A549 (cell line): ENCODE measurements around the gene CHST13. TPM values are rescaled to one million over a fixed set of nuclear protein-coding genes. Genes with fewer than 3 reads are reported as not detected.
A peak's percentile ranks its signal among the peaks of the same experiment; 100 is the strongest.

Experiments
- ATAC-seq, 2 experiments: fragments of 200-7000 bp in 1 of 2; fragments of >200 bp in 1 of 2; cut with Nextera tagmentation in 1 of 2; cut with Tn5 transposase in 1 of 2; 3 replicates each; pipeline versions ENCODE4 v1.8.0 to v1.9.1; 2018 to 2020; ENCODE audit warnings: mild to moderate bottlenecking in 1 of 2, moderate library complexity in 1 of 2
- CTCF ChIA-PET: fragments of 300-600 bp; sonication (Branson Sonifier 250); formaldehyde crosslinking; extraction: SDS; loops from one replicate; lab custom pipeline; 2021; ENCODE audit warnings: antibody characterized with exemption, inconsistent platforms; lab: Yijun Ruan, JAX
- POLR2A ChIA-PET: fragments of 350-600 bp; formaldehyde crosslinking; extraction: SDS; loops from one replicate; lab custom pipeline; 2021; ENCODE audit warnings: antibody characterized with exemption, inconsistent platforms; lab: Yijun Ruan, JAX
- DNase-seq, 2 experiments: peaks; one replicate each; pipeline versions ENCODE4 v3.0.0 to v3.0.0-alpha.2; 2011 to 2016; ENCODE audit warnings: low read depth in 1 of 2, low spot score in 1 of 2
- FAIRE-seq: peaks from 2 replicates; lab custom pipeline; 2011; peaks lifted over from hg19 to GRCh38; lab: Jason Lieb, UNC
- H3K27ac ChIP-seq, 2 experiments: fragments of >200 bp; sonication (Bioruptor Twin); formaldehyde crosslinking; 3 replicates each; pipeline ENCODE4 v1.5.1; 2016 to 2017
- H3K4me1 ChIP-seq: fragments of >200 bp; sonication (Bioruptor Twin); formaldehyde crosslinking; 3 replicates; pipeline ENCODE4 v1.6.1; 2016
- H3K4me2 ChIP-seq: fragments of >200 bp; sonication (Bioruptor Twin); formaldehyde crosslinking; 3 replicates; pipeline ENCODE4 v1.6.1; 2016
- H3K4me3 ChIP-seq: fragments of >200 bp; sonication (Bioruptor Twin); formaldehyde crosslinking; 3 replicates; pipeline ENCODE4 v1.5.1; 2016
- H3K9me3 ChIP-seq: fragments of >200 bp; sonication (Bioruptor Twin); formaldehyde crosslinking; 3 replicates; pipeline ENCODE4 v1.6.1; 2016
- ATOH8 ChIP-seq: fragments of 250-450 bp; sonication (Bioruptor Pico); IDR thresholded peaks from 2 replicates; pipeline ENCODE4 v1.5.0; 2020; ENCODE audit warnings: low read depth, mild to moderate bottlenecking, moderate library complexity
- BCL3 ChIP-seq: fragments of >200 bp; sonication (Bioruptor Twin); formaldehyde crosslinking; IDR thresholded peaks from 3 replicates; pipeline ENCODE4 v1.6.1; 2016
- BHLHE40 ChIP-seq: IDR thresholded peaks from 2 replicates; pipeline ENCODE4 v1.6.1; 2012; ENCODE audit warnings: low read depth, low read length, inconsistent platforms
- CTCF ChIP-seq: fragments of >200 bp; sonication (Bioruptor Twin); formaldehyde crosslinking; IDR thresholded peaks from 3 replicates; pipeline ENCODE4 v1.5.1; 2016
- EHF ChIP-seq: fragments of 250-450 bp; sonication (Bioruptor Pico); IDR thresholded peaks from 2 replicates; pipeline ENCODE4 v1.5.0; 2020; ENCODE audit warnings: mild to moderate bottlenecking
- ELK1 ChIP-seq: fragments of 150-350 bp; IDR thresholded peaks from 2 replicates; pipeline ENCODE4 v1.6.1; 2014; ENCODE audit warnings: low read depth, mild to moderate bottlenecking, low read length
- EP300 ChIP-seq, 2 experiments: fragments of >200 bp; sonication (Bioruptor Twin); formaldehyde crosslinking; IDR thresholded peaks; 2 replicates in 1 of 2; 3 replicates in 1 of 2; pipeline ENCODE4 v1.6.1; 2016 to 2017
- FOSB ChIP-seq: fragments of 250-450 bp; sonication (Bioruptor Pico); IDR thresholded peaks from 2 replicates; pipeline ENCODE4 v1.5.0; 2020; ENCODE audit warnings: mild to moderate bottlenecking, moderate library complexity
- GATA3 ChIP-seq: IDR thresholded peaks from 2 replicates; pipeline ENCODE4 v1.6.1; 2012; ENCODE audit warnings: borderline replicate concordance
- HOXB13 ChIP-seq: fragments of 250-450 bp; sonication (Bioruptor Pico); IDR thresholded peaks from 2 replicates; pipeline ENCODE4 v1.5.0; 2020; ENCODE audit warnings: low read depth, mild to moderate bottlenecking, moderate library complexity
- HOXB5 ChIP-seq: fragments of 250-450 bp; sonication (Bioruptor Pico); IDR thresholded peaks from 2 replicates; pipeline ENCODE4 v1.5.0; 2020; ENCODE audit warnings: mild to moderate bottlenecking, moderate library complexity
- KDM1A ChIP-seq: fragments of 200-600 bp; sonication (generic); IDR thresholded peaks from 2 replicates; pipeline ENCODE4 v1.6.1; 2016; ENCODE audit warnings: low read depth, mild to moderate bottlenecking
- KDM5A ChIP-seq: fragments of 200-600 bp; sonication (generic); IDR thresholded peaks from 2 replicates; pipeline ENCODE4 v1.6.1; 2016; ENCODE audit warnings: antibody characterized with exemption, mild to moderate bottlenecking
- MAFK ChIP-seq: fragments of 450-650 bp; IDR thresholded peaks from 2 replicates; pipeline ENCODE4 v1.6.1; 2014; ENCODE audit not compliant: partially characterized antibody
- MAX ChIP-seq: IDR thresholded peaks from 2 replicates; pipeline ENCODE4 v1.6.1; 2012
- MYC ChIP-seq: IDR thresholded peaks from 2 replicates; pipeline ENCODE4 v1.6.1; 2012; ENCODE audit warnings: mild to moderate bottlenecking, inconsistent platforms, low read length, improper control_type of control experiment, borderline replicate concordance
- NFE2L2 ChIP-seq: fragments of 150-350 bp; conservative IDR thresholded peaks from 2 replicates; pipeline ENCODE4 v1.6.1; 2014; ENCODE audit warnings: low read length
- NR3C1 ChIP-seq: fragments of >200 bp; sonication (Bioruptor Twin); formaldehyde crosslinking; IDR thresholded peaks from 3 replicates; pipeline ENCODE4 v1.6.1; 2017
- PBX3 ChIP-seq: IDR thresholded peaks from 2 replicates; pipeline ENCODE4 v1.6.1; 2012
- PHF8 ChIP-seq: fragments of 200-600 bp; sonication (generic); IDR thresholded peaks from 2 replicates; pipeline ENCODE4 v1.6.1; 2016; ENCODE audit warnings: low read depth, mild to moderate bottlenecking, antibody characterized with exemption, moderate library complexity, borderline replicate concordance
- RARB ChIP-seq: fragments of 250-450 bp; sonication (Bioruptor Pico); IDR thresholded peaks from 2 replicates; pipeline ENCODE4 v1.8.0; 2021; ENCODE audit warnings: mild to moderate bottlenecking, moderate library complexity
- ZC3H11A ChIP-seq: fragments of 450-650 bp; IDR thresholded peaks from 2 replicates; pipeline ENCODE4 v1.6.1; 2014; ENCODE audit warnings: antibody characterized with exemption, mild to moderate bottlenecking
- WGBS: methylation state at CpG from one replicate; pipeline ENCODE4 v1.1.6; 2017; ENCODE audit errors: missing lambda C conversion rate; 5-methylcytosine and 5-hydroxymethylcytosine counted together
- polyA plus RNA-seq, 4 experiments: library from polyadenylated mRNA; depleted of rRNA in 3 of 4; stranded (reverse); fragments of >200 nt; fragmentation: RNase III in 1 of 4; extraction: RNeasy Plus Mini Kit Qiagen cat#74134 plus additional on column Dnase treatment in 1 of 4; gene quantifications; 2 replicates in 3 of 4; 3 replicates in 1 of 4; pipeline ENCODE4 v1.2.3, GENCODE V29; 2011 to 2017

Gene CHST13
- polyA plus RNA-seq, 2 of the 4 experiments (the other 2 are of a cell fraction), result 0.30 to 0.59 TPM

- H3K4me3 ChIP-seq, result no peak overlapping the region
- DNase-seq (no peak), ATAC-seq (peak; percentile 16 to 26; a peak in 2 of 6 replicates), FAIRE-seq (no peak)
- no peaks in the 10 kb centered on the region for H3K9me3 ChIP-seq
- ChIA-PET CTCF (no interaction called here), POLR2A (no interaction called here)
- no peak overlapping the region for H3K27ac ChIP-seq
- TF ChIP-seq CTCF (no peak), HOXB5 (CRISPR knock-in tag) (no peak), EHF (CRISPR knock-in tag) (no peak), BCL3 (no peak), RARB (no peak), KDM5A (no peak), MYC (no peak), ELK1 (no peak), NFE2L2 (no peak), PBX3 (no peak), NR3C1 (no peak), BHLHE40 (no peak), PHF8 (no peak), MAX (no peak), ZC3H11A (no peak)
- H3K4me1 ChIP-seq, result peaks cover 5% of the 10 kb centered on the region; the same call in 1 of the 3 replicates
- H3K4me2 ChIP-seq, result no peak overlapping the region
These were observed 11.7 kb downstream of the CHST13 start for GRCh38 chr3:126535636-126536035.

- Histone ChIP-seq H3K27ac (no peak overlapping the region), H3K9me3 (no peaks in the 10 kb centered on the region), H3K4me3 (no peak overlapping the region), H3K4me2 (no peak overlapping the region), H3K4me1 (peaks cover 10% of the 10 kb centered on the region; the same call in 1 of the 3 replicates)
- POLR2A ChIA-PET, result no interaction called here
- no peak for FAIRE-seq
- DNase-seq, result no peak
- 48% methylated on average over 2 of the region's 3 CpGs for WGBS
- ATAC-seq, result no peak
- no peak for TF ChIP-seq EP300 (IDR thresholded peaks at IDR 0.05)
- TF ChIP-seq KDM1A, result no peak
- no peak for TF ChIP-seq GATA3
- no peak for TF ChIP-seq HOXB13 (CRISPR knock-in tag)
- TF ChIP-seq FOSB (CRISPR knock-in tag), result no peak
- no peak for TF ChIP-seq ATOH8 (CRISPR knock-in tag)
- no peak for TF ChIP-seq MAFK
- no peak for TF ChIP-seq NFE2L2
- CTCF ChIA-PET, result no interaction called here
These were observed 12.2 kb downstream of the CHST13 start for GRCh38 chr3:126536126-126536525.
